OCI-LY7 (cell line): ENCODE data around the gene CORO2B. TPM values are rescaled to one million over a fixed set of nuclear protein-coding genes. Genes with fewer than 3 reads are reported as not detected.

Experiments
- BruUV-seq: library from RNA; stranded (reverse); fragments of 400-500 nt; replicated peaks from 2 replicates; lab custom pipeline; 2021; lab: Mats Ljungman, UMichigan
- CTCF ChIA-PET: fragments of 300-600 bp; sonication (Branson Sonifier 250); formaldehyde crosslinking; loops from one replicate; lab custom pipeline; 2022; ENCODE audit warnings: antibody characterized with exemption; ENCODE audit not compliant: unreplicated experiment; lab: Charles Lee
- POLR2A ChIA-PET: fragments of 300-600 bp; sonication (Branson Sonifier 250); formaldehyde crosslinking; loops from one replicate; lab custom pipeline; 2022; ENCODE audit warnings: antibody characterized with exemption; lab: Charles Lee
- DNase-seq: peaks from one replicate; pipeline ENCODE4 v3.0.0-alpha.2; 2015; ENCODE audit warnings: low spot score
- H2AFZ ChIP-seq: fragments of 200-600 bp; sonication (generic), shearing (Covaris generic); 2 replicates; pipeline ENCODE4 v1.6.1; 2014; ENCODE audit warnings: mild to moderate bottlenecking, antibody characterized with exemption, low read length, moderate library complexity
- H3K27ac ChIP-seq: fragments of 200-600 bp; sonication (generic); 2 replicates; pipeline ENCODE4 v1.5.1; 2014; ENCODE audit warnings: mixed run types, low read depth, mild to moderate bottlenecking, moderate library complexity, low read length, inconsistent platforms; ENCODE audit not compliant: poor library complexity, severe bottlenecking
- H3K36me3 ChIP-seq: fragments of 200-600 bp; sonication (generic); 2 replicates; pipeline ENCODE4 v1.6.1; 2014; ENCODE audit warnings: mild to moderate bottlenecking, antibody characterized with exemption, low read length, moderate library complexity, mixed read lengths; ENCODE audit not compliant: insufficient read depth
- H3K4me1 ChIP-seq: fragments of 200-600 bp; sonication (generic); 2 replicates; pipeline ENCODE4 v1.5.1; 2014; ENCODE audit warnings: mild to moderate bottlenecking, low read length; ENCODE audit not compliant: insufficient read depth, poor library complexity, severe bottlenecking
- H3K4me2 ChIP-seq: fragments of 200-600 bp; sonication (generic); 2 replicates; pipeline ENCODE4 v1.6.1; 2014; ENCODE audit warnings: mild to moderate bottlenecking, low read length
- H3K4me3 ChIP-seq: fragments of 200-600 bp; sonication (generic); 2 replicates; pipeline ENCODE4 v1.5.1; 2014; ENCODE audit warnings: mild to moderate bottlenecking, low read depth, low read length; ENCODE audit not compliant: poor library complexity, severe bottlenecking
- H3K79me2 ChIP-seq: fragments of 200-600 bp; sonication (generic); 2 replicates; pipeline ENCODE4 v1.6.1; 2016; ENCODE audit warnings: low read depth, mild to moderate bottlenecking, low read length, moderate library complexity, mixed read lengths; ENCODE audit not compliant: insufficient read depth
- H3K9me2 ChIP-seq: fragments of 200-600 bp; sonication (generic); 2 replicates; pipeline ENCODE4 v1.6.1; 2016; ENCODE audit warnings: mild to moderate bottlenecking, low read length, mixed read lengths; ENCODE audit not compliant: insufficient read depth
- H3K9me3 ChIP-seq: fragments of 200-600 bp; sonication (generic); 2 replicates; pipeline ENCODE4 v1.6.1; 2014; ENCODE audit warnings: mild to moderate bottlenecking, mixed run types, low read length, mixed read lengths
- H4K20me1 ChIP-seq: fragments of 200-600 bp; sonication (generic); 2 replicates; pipeline ENCODE4 v1.6.1; 2014; ENCODE audit warnings: mild to moderate bottlenecking, antibody characterized with exemption, low read length, moderate library complexity, mixed read lengths; ENCODE audit not compliant: insufficient read depth
- CTCF ChIP-seq: fragments of 200-600 bp; sonication (generic); conservative IDR thresholded peaks from 2 replicates; pipeline ENCODE4 v1.5.1; 2014; ENCODE audit warnings: mild to moderate bottlenecking, antibody characterized with exemption, low read length, moderate library complexity, mixed read lengths
- EZH2phosphoT487 ChIP-seq: fragments of 200-600 bp; sonication (generic); IDR thresholded peaks from 2 replicates; pipeline ENCODE4 v1.6.1; 2018; ENCODE audit warnings: low read depth, borderline replicate concordance, mild to moderate bottlenecking, mixed run types, antibody characterized with exemption, low read length, moderate library complexity, mixed read lengths
- intact Hi-C: fragments of 100-400 bp; cut with micrococcal nuclease; formaldehyde crosslinking; loops from one replicate; pipeline ENCODE4 v1.10.0; 2022; ENCODE audit not compliant: unreplicated experiment
- total RNA-seq, 2 experiments: library from RNA; depleted of rRNA in 1 of 2; stranded (reverse); fragments of >200 nt in 1 of 2; shearing (Covaris generic) in 1 of 2; gene quantifications; 2 replicates each; pipeline ENCODE4 v1.2.3, GENCODE V29; 2014 to 2022

Gene CORO2B
- total RNA-seq, 2 experiments from 2014 or later, result 7.4 to 12.5 TPM

GRCh38 chr15:68709876-68710275 is 131.1 kb downstream of the CORO2B start:
- no TSS peak for BruUV-seq
- no peak overlapping the region for H3K4me3 ChIP-seq
- no peak for TF ChIP-seq EZH2phosphoT487
- no peak for TF ChIP-seq CTCF
- no peak for DNase-seq
- H3K9me2 ChIP-seq, result no peaks in the 10 kb centered on the region
- POLR2A ChIA-PET, result no interaction called here
- H4K20me1 ChIP-seq, result no peaks in the 10 kb centered on the region
- H3K9me3 ChIP-seq, result no peaks in the 10 kb centered on the region
- intact Hi-C loops, result no loop called here
- H3K36me3 ChIP-seq, result peaks cover 36% of the 10 kb centered on the region
- CTCF ChIA-PET, result no interaction called here
- no peak overlapping the region for H2AFZ ChIP-seq
- H3K4me2 ChIP-seq, result no peak overlapping the region
- no peaks in the 10 kb centered on the region for H3K4me1 ChIP-seq
- H3K27ac ChIP-seq, result no peak overlapping the region
- H3K79me2 ChIP-seq, result no peaks in the 10 kb centered on the region

- ChIA-PET POLR2A (no interaction called here), CTCF (no interaction called here)
- Histone ChIP-seq H3K9me3 (no peaks in the 10 kb centered on the region), H3K4me1 (no peaks in the 10 kb centered on the region), H3K9me2 (no peaks in the 10 kb centered on the region), H3K79me2 (no peaks in the 10 kb centered on the region), H4K20me1 (no peaks in the 10 kb centered on the region), H3K36me3 (peaks cover 42% of the 10 kb centered on the region), H3K4me3 (no peak overlapping the region), H3K27ac (no peak overlapping the region), H3K4me2 (no peak overlapping the region), H2AFZ (no peak overlapping the region)
- DNase-seq, result no peak
- BruUV-seq, result no TSS peak
- intact Hi-C loops, result no loop called here
- TF ChIP-seq CTCF (no peak), EZH2phosphoT487 (no peak)
Measured at GRCh38 chr15:68710536-68710935, 131.7 kb downstream of the CORO2B start.

- no peak overlapping the region for H3K27ac ChIP-seq
- ChIA-PET POLR2A (no interaction called here), CTCF (no interaction called here)
- no peaks in the 10 kb centered on the region for H3K9me3 ChIP-seq
- no peaks in the 10 kb centered on the region for H4K20me1 ChIP-seq
- BruUV-seq, result no TSS peak
- no peaks in the 10 kb centered on the region for H3K4me1 ChIP-seq
- no peak for TF ChIP-seq CTCF
- no peak for TF ChIP-seq EZH2phosphoT487
- H2AFZ ChIP-seq, result no peak overlapping the region
- intact Hi-C loops, result no loop called here
- no peak for DNase-seq
- no peak overlapping the region for H3K4me3 ChIP-seq
- H3K79me2 ChIP-seq, result no peaks in the 10 kb centered on the region
- no peak overlapping the region for H3K4me2 ChIP-seq
- H3K36me3 ChIP-seq, result peaks cover 47% of the 10 kb centered on the region
- H3K9me2 ChIP-seq, result no peaks in the 10 kb centered on the region
Measured at GRCh38 chr15:68711406-68711805, 132.6 kb downstream of the CORO2B start.
